Progenitor cell of endocrine pancreas (in vitro differentiated cells): ENCODE results near the gene FAM168B. TPM values are rescaled to one million over a fixed set of nuclear protein-coding genes. Genes with fewer than 3 reads are reported as not detected.

Experiments used
- DNase-seq: peaks from one replicate; pipeline ENCODE4 v3.0.0; 2021; ENCODE audit warnings: low spot score; ENCODE audit not compliant: unreplicated experiment
- H3K27ac Mint-ChIP-seq: 2 replicates; pipeline ENCODE4 v1.8.0; 2021; ENCODE audit warnings: mild to moderate bottlenecking, moderate library complexity, mixed read lengths
- H3K27me3 Mint-ChIP-seq: 2 replicates; pipeline ENCODE4 v1.8.0; 2021; ENCODE audit warnings: mixed read lengths
- H3K36me3 Mint-ChIP-seq: 2 replicates; pipeline ENCODE4 v1.8.0; 2022; ENCODE audit warnings: mixed read lengths; ENCODE audit not compliant: insufficient read depth
- H3K4me1 Mint-ChIP-seq: 2 replicates; pipeline ENCODE4 v1.8.0; 2021; ENCODE audit warnings: low read depth, mixed read lengths
- H3K4me3 Mint-ChIP-seq: 2 replicates; pipeline ENCODE4 v1.8.0; 2021; ENCODE audit warnings: low read depth, mild to moderate bottlenecking, moderate library complexity, mixed read lengths
- H3K9me3 Mint-ChIP-seq: 2 replicates; pipeline ENCODE4 v1.8.0; 2021; ENCODE audit warnings: low read depth, mixed read lengths
- CTCF ChIP-seq: fragments of 200-600 bp; sonication (generic); IDR thresholded peaks from one replicate; pipeline ENCODE4 v1.5.0; 2021; ENCODE audit warnings: antibody characterized with exemption, mild to moderate bottlenecking; ENCODE audit not compliant: unreplicated experiment
- total RNA-seq: library from RNA; stranded (reverse); gene quantifications from 2 replicates; pipeline ENCODE4 v1.2.1, GENCODE V29; 2021

The FAM168B gene
- total RNA-seq, 1 donor from 2014 or later, result 111 TPM

- no peaks in the 10 kb centered on the region for H3K9me3 Mint-ChIP-seq
- no peak for TF ChIP-seq CTCF
- H3K4me3 Mint-ChIP-seq, result no peak overlapping the region
- H3K4me1 Mint-ChIP-seq, result peaks cover 6% of the 10 kb centered on the region
- no peak overlapping the region for H3K27ac Mint-ChIP-seq
- DNase-seq, result no peak
- H3K27me3 Mint-ChIP-seq, result no peaks in the 10 kb centered on the region
- peaks cover 3% of the 10 kb centered on the region for H3K36me3 Mint-ChIP-seq
Measured at GRCh38 chr2:131043199-131044074, 49.8 kb downstream of the FAM168B start.

DNA sequence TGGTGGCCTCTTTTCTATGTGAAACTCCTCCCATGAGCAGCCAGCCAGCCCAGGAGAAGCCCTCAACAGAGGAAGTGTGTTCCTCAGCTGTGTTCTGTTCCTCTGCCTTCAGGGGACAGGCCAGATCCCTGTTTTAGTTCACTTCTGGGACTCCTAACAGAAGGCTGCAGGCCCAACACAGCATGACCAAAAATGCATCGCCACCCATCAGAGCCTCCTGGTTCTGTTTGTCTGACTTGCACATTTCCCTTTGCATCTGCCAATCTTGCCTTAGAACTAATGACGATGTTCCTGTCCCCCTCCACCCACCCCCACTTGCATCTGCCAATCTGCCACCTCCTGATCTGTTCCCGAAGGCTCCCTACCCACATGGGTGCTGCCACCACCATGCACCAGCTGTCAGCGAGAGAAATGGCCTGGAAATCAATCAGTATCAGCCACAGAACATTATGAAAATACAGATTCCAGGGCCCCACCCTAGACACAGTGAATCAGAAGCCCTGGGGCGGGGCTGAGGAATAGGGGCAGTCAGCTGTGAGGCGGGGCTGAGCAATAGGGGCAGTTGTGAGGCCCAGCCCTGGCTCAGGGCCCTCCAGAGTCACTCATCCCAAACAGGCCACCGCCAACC is 51.0 kb downstream of the FAM168B start:
- H3K4me3 Mint-ChIP-seq, result no peak overlapping the region
- H3K27me3 Mint-ChIP-seq, result peaks cover 6% of the 10 kb centered on the region
- H3K27ac Mint-ChIP-seq, result no peak overlapping the region
- H3K9me3 Mint-ChIP-seq, result no peaks in the 10 kb centered on the region
- peaks cover 3% of the 10 kb centered on the region for H3K36me3 Mint-ChIP-seq
- TF ChIP-seq CTCF, result no peak
- no peak for DNase-seq
- peaks cover 6% of the 10 kb centered on the region for H3K4me1 Mint-ChIP-seq

- Mint-ChIP-seq H3K9me3 (no peaks in the 10 kb centered on the region), H3K27ac (no peak overlapping the region), H3K4me3 (no peak overlapping the region), H3K27me3 (peaks cover 13% of the 10 kb centered on the region), H3K4me1 (peaks cover 6% of the 10 kb centered on the region), H3K36me3 (no peaks in the 10 kb centered on the region)
- DNase-seq, result no peak
- TF ChIP-seq CTCF, result no peak
Measured at GRCh38 chr2:131041402-131042147, 51.7 kb downstream of the FAM168B start.

- peak; percentile 33 for TF ChIP-seq CTCF
- Mint-ChIP-seq H3K27ac (no peak overlapping the region), H3K4me3 (no peak overlapping the region), H3K4me1 (peaks cover 6% of the 10 kb centered on the region), H3K36me3 (no peaks in the 10 kb centered on the region), H3K9me3 (no peaks in the 10 kb centered on the region), H3K27me3 (peaks cover 21% of the 10 kb centered on the region)
- no peak for DNase-seq
Measured at GRCh38 chr2:131040661-131041401, 52.4 kb downstream of the FAM168B start.
